Loucy (cell line): ENCODE results near the gene XYLB.
"Not testable (repeated sequence)": the region's sequence is repeated elsewhere in the genome, so short reads cannot be mapped to it uniquely, and the experiment has no call there.

ENCODE experiments used
- H2AFZ ChIP-seq: fragments of 200-600 bp; sonication (generic); 2 replicates; pipeline ENCODE4 v1.6.0; 2016; ENCODE audit warnings: antibody characterized with exemption, mild to moderate bottlenecking, low read length, moderate library complexity
- H3F3A ChIP-seq: fragments of 200-600 bp; 2 replicates; pipeline ENCODE4 v1.6.0; 2016; ENCODE audit warnings: antibody characterized with exemption, low read depth, mild to moderate bottlenecking
- H3K27me3 ChIP-seq: fragments of 200-600 bp; sonication (generic); 2 replicates; pipeline ENCODE4 v1.6.1; 2014; ENCODE audit warnings: low read length, mild to moderate bottlenecking; ENCODE audit not compliant: insufficient read depth, poor library complexity, severe bottlenecking
- H3K36me3 ChIP-seq: fragments of 200-600 bp; sonication (generic); 2 replicates; pipeline ENCODE4 v1.6.1; 2016; ENCODE audit warnings: low read length; ENCODE audit not compliant: insufficient read depth
- H3K4me1 ChIP-seq: fragments of 200-600 bp; sonication (generic); 2 replicates; pipeline ENCODE4 v1.5.1; 2014; ENCODE audit warnings: low read length, mild to moderate bottlenecking; ENCODE audit not compliant: insufficient read depth, poor library complexity, severe bottlenecking
- H3K4me2 ChIP-seq: fragments of 200-600 bp; sonication (generic); 2 replicates; pipeline ENCODE4 v1.6.0; 2014; ENCODE audit warnings: antibody characterized with exemption, low read length, low read depth, mild to moderate bottlenecking; ENCODE audit not compliant: poor library complexity, severe bottlenecking
- H3K4me3 ChIP-seq: fragments of 200-600 bp; sonication (generic); 2 replicates; pipeline ENCODE4 v1.5.1; 2014; ENCODE audit warnings: low read length, mild to moderate bottlenecking, mixed read lengths; ENCODE audit not compliant: poor library complexity, severe bottlenecking
- H3K79me2 ChIP-seq: fragments of 200-600 bp; sonication (generic); 2 replicates; pipeline ENCODE4 v1.6.1; 2014; ENCODE audit warnings: low read length; ENCODE audit not compliant: insufficient read depth
- H3K9ac ChIP-seq: fragments of 200-600 bp; sonication (generic); 2 replicates; pipeline ENCODE4 v1.6.0; 2014; ENCODE audit warnings: mild to moderate bottlenecking, low read depth, low read length, moderate library complexity; ENCODE audit not compliant: poor library complexity, severe bottlenecking
- H3K9me2 ChIP-seq: fragments of 200-600 bp; sonication (generic); replicated peaks from 2 replicates; pipeline ENCODE4 v1.6.1; 2016; ENCODE audit warnings: low read depth, low read length, mixed read lengths
- H3K9me3 ChIP-seq: fragments of 200-600 bp; sonication (generic); 2 replicates; pipeline ENCODE4 v1.6.1; 2014; ENCODE audit warnings: mild to moderate bottlenecking, antibody characterized with exemption, low read length, low read depth; ENCODE audit not compliant: insufficient read depth
- H4K20me1 ChIP-seq: fragments of 200-600 bp; sonication (generic); 2 replicates; pipeline ENCODE4 v1.6.0; 2014; ENCODE audit warnings: antibody characterized with exemption, low read length, mild to moderate bottlenecking; ENCODE audit not compliant: insufficient read depth, poor library complexity, severe bottlenecking
- CTCF ChIP-seq: fragments of 200-600 bp; sonication (generic); conservative IDR thresholded peaks from 2 replicates; pipeline ENCODE4 v1.5.1; 2014; ENCODE audit warnings: mild to moderate bottlenecking, antibody characterized with exemption, low read length
- EZH2phosphoT487 ChIP-seq: fragments of 200-600 bp; IDR thresholded peaks from 2 replicates; pipeline ENCODE4 v1.6.1; 2018; ENCODE audit warnings: antibody characterized with exemption, mild to moderate bottlenecking, moderate library complexity, borderline replicate concordance

Gene XYLB

GRCh38 chr3:38404286-38404685 lies 57.7 kb downstream of the XYLB start:
- no peak overlapping the region for H3K4me2 ChIP-seq
- TF ChIP-seq EZH2phosphoT487 = no peak
- TF ChIP-seq CTCF = no peak
- H4K20me1 ChIP-seq = no peaks in the 10 kb centered on the region
- H3K9me2 ChIP-seq = no peaks in the 10 kb centered on the region
- no peaks in the 10 kb centered on the region for H3F3A ChIP-seq
- H3K79me2 ChIP-seq = no peaks in the 10 kb centered on the region
- no peaks in the 10 kb centered on the region for H3K4me1 ChIP-seq
- H3K9me3 ChIP-seq = no peaks in the 10 kb centered on the region
- no peak overlapping the region for H2AFZ ChIP-seq
- no peak overlapping the region for H3K9ac ChIP-seq
- H3K4me3 ChIP-seq = no peak overlapping the region
- no peaks in the 10 kb centered on the region for H3K27me3 ChIP-seq
- H3K36me3 ChIP-seq = peaks cover 37% of the 10 kb centered on the region; the same call in 1 of the 2 replicates

GRCh38 chr3:38411591-38411990 lies 65.0 kb downstream of the XYLB start:
- Histone ChIP-seq H3K9me3 (0 out of 2 replicates have a peak, but pooled peaks cover 4% of the 10 kb centered on the region), H3F3A (no peaks in the 10 kb centered on the region), H4K20me1 (no peaks in the 10 kb centered on the region), H3K9me2 (no peaks in the 10 kb centered on the region), H3K36me3 (no peaks in the 10 kb centered on the region), H3K79me2 (no peaks in the 10 kb centered on the region), H3K27me3 (no peaks in the 10 kb centered on the region), H3K9ac (no peak overlapping the region), H3K4me2 (no peak overlapping the region), H3K4me1 (no peaks in the 10 kb centered on the region), H2AFZ (no peak overlapping the region), H3K4me3 (no peak overlapping the region)
- TF ChIP-seq EZH2phosphoT487 = no peak
- TF ChIP-seq CTCF = no peak

GRCh38 chr3:38420758-38421157 lies 74.2 kb downstream of the XYLB start:
- H3K4me1 ChIP-seq = peaks cover 34% of the 10 kb centered on the region

GRCh38 chr3:38421679-38422336 lies 75.2 kb downstream of the XYLB start:
- H3K4me2 ChIP-seq = peak overlapping the region; percentile 87
- no peaks in the 10 kb centered on the region for H3K9me3 ChIP-seq
- peaks cover 43% of the 10 kb centered on the region for H3K4me1 ChIP-seq
- no peak overlapping the region for H2AFZ ChIP-seq
- no peaks in the 10 kb centered on the region for H3K9me2 ChIP-seq
- H3F3A ChIP-seq = no peaks in the 10 kb centered on the region
- no peak for TF ChIP-seq CTCF
- TF ChIP-seq EZH2phosphoT487 = no peak
- no peaks in the 10 kb centered on the region for H4K20me1 ChIP-seq
- H3K4me3 ChIP-seq = peak overlapping the region; percentile 75
- peak overlapping the region; percentile 64 for H3K9ac ChIP-seq
- no peaks in the 10 kb centered on the region for H3K79me2 ChIP-seq
- no peaks in the 10 kb centered on the region for H3K36me3 ChIP-seq
- H3K27me3 ChIP-seq = no peaks in the 10 kb centered on the region

More at GRCh38 chr3:38420758-38421157, 74.2 kb downstream of the XYLB start:
- Histone ChIP-seq H3K9ac (peak overlapping the region; percentile 64), H3K4me2 (peak overlapping the region; percentile 87), H3K4me3 (peak overlapping the region; percentile 75)
- H3K27me3 ChIP-seq, H3K9me3 ChIP-seq, H4K20me1 ChIP-seq, H2AFZ ChIP-seq, H3K36me3 ChIP-seq, H3K9me2 ChIP-seq, H3F3A ChIP-seq, H3K79me2 ChIP-seq: not testable (repeated sequence)

- H3K9me3 ChIP-seq, H3K27me3 ChIP-seq, H4K20me1 ChIP-seq, H3K79me2 ChIP-seq, H3K36me3 ChIP-seq, H3K9ac ChIP-seq, H2AFZ ChIP-seq, H3F3A ChIP-seq, H3K9me2 ChIP-seq: not testable (repeated sequence)
- peak overlapping the region; percentile 65 for H3K4me2 ChIP-seq
- H3K4me3 ChIP-seq = peak overlapping the region; percentile 40
- peaks cover 44% of the 10 kb centered on the region for H3K4me1 ChIP-seq
Measured at GRCh38 chr3:38426798-38427426, 80.3 kb downstream of the XYLB start.
